GM12892 (cell line): ENCODE measurements around the gene CPXM1.

ENCODE experiments used
- POLR2AphosphoS5 ChIP-seq: IDR thresholded peaks from 2 replicates; pipeline ENCODE4 v1.6.1; 2011; ENCODE audit warnings: low read depth, low read length, control low read depth
- TAF1 ChIP-seq: IDR thresholded peaks from 2 replicates; pipeline ENCODE4 v1.6.1; 2011; ENCODE audit warnings: low read depth, mild to moderate bottlenecking, control low read depth, low read length, borderline replicate concordance

- TF ChIP-seq TAF1 (no peak), POLR2AphosphoS5 (no peak)
Measured at GRCh38 chr20:2817341-2817726, 16.9 kb upstream of the CPXM1 start.
